Smooth muscle cell (in vitro differentiated cells): ENCODE measurements around the gene IL10. TPM values are rescaled to one million over a fixed set of nuclear protein-coding genes. Genes with fewer than 3 reads are reported as not detected.

Experiments used
- DNase-seq: peaks from one replicate; lab custom pipeline; 2025; ENCODE audit not compliant: unreplicated experiment; lab: John Stamatoyannopoulos, UW
- H2AFZ ChIP-seq: fragments of 200-600 bp; sonication (generic); 2 replicates; pipeline ENCODE4 v1.6.0; 2016; ENCODE audit warnings: antibody characterized with exemption, low read depth, mild to moderate bottlenecking
- H3F3A ChIP-seq: fragments of 200-600 bp; sonication (generic); 2 replicates; pipeline ENCODE4 v1.6.0; 2017; ENCODE audit warnings: antibody characterized with exemption, low read depth
- H3K27ac ChIP-seq: fragments of 200-600 bp; sonication (generic); 2 replicates; pipeline ENCODE4 v1.5.1; 2016; ENCODE audit warnings: low read depth, mild to moderate bottlenecking
- H3K27me3 ChIP-seq: fragments of 200-600 bp; sonication (generic); 2 replicates; pipeline ENCODE4 v1.6.1; 2016; ENCODE audit warnings: low read depth, mild to moderate bottlenecking
- H3K36me3 ChIP-seq: fragments of 200-600 bp; sonication (generic); 2 replicates; pipeline ENCODE4 v1.5.1; 2016; ENCODE audit warnings: low read depth
- H3K4me1 ChIP-seq: fragments of 200-600 bp; sonication (generic); 2 replicates; pipeline ENCODE4 v1.5.1; 2016; ENCODE audit warnings: low read depth
- H3K4me2 ChIP-seq: fragments of 200-600 bp; sonication (generic); 2 replicates; pipeline ENCODE4 v1.6.0; 2016; ENCODE audit warnings: mild to moderate bottlenecking
- H3K4me3 ChIP-seq: fragments of 200-600 bp; sonication (generic); 2 replicates; pipeline ENCODE4 v1.5.1; 2016; ENCODE audit warnings: mild to moderate bottlenecking
- H3K79me2 ChIP-seq: fragments of 200-600 bp; sonication (generic); 2 replicates; pipeline ENCODE4 v1.6.0; 2016; ENCODE audit warnings: low read depth, mild to moderate bottlenecking
- H3K9ac ChIP-seq: fragments of 200-600 bp; sonication (generic); 2 replicates; pipeline ENCODE4 v1.6.0; 2016; ENCODE audit warnings: low read depth
- H3K9me3 ChIP-seq: fragments of 200-600 bp; sonication (generic); replicated peaks from 2 replicates; pipeline ENCODE4 v1.5.1; 2016; ENCODE audit warnings: low read depth
- H4K20me1 ChIP-seq: fragments of 200-600 bp; sonication (generic); 2 replicates; pipeline ENCODE4 v1.6.0; 2016; ENCODE audit warnings: low read depth
- WGBS: methylation state at CpG from one replicate; pipeline ENCODE4 v1.1.7; 2016; ENCODE audit warnings: low lambda C conversion rate; 5-methylcytosine and 5-hydroxymethylcytosine counted together
- polyA plus RNA-seq: library from polyadenylated mRNA; unstranded; fragments of >200 nt; fragmentation: Nextera tagmentation; extraction: Ambion mirVana; gene quantifications from 2 replicates; pipeline ENCODE4 v1.2.1, GENCODE V29; 2016
- total RNA-seq: library from RNA; depleted of rRNA; stranded (reverse); fragments of >200 nt; gene quantifications from 2 replicates; pipeline ENCODE4 v1.2.3, GENCODE V29; 2014
- TF ChIP-seq, protein P1 (sequence below): fragments of 200-600 bp; sonication (generic); IDR thresholded peaks from 2 replicates; pipeline ENCODE4 v1.5.1; 2017; ENCODE audit warnings: borderline replicate concordance, mild to moderate bottlenecking, antibody characterized with exemption; ENCODE audit not compliant: insufficient read depth, poor library complexity, severe bottlenecking

Gene IL10
- total and polyA plus RNA-seq, 2 experiments from 2014 or later = 1.2 to 2.2 TPM

DNA sequence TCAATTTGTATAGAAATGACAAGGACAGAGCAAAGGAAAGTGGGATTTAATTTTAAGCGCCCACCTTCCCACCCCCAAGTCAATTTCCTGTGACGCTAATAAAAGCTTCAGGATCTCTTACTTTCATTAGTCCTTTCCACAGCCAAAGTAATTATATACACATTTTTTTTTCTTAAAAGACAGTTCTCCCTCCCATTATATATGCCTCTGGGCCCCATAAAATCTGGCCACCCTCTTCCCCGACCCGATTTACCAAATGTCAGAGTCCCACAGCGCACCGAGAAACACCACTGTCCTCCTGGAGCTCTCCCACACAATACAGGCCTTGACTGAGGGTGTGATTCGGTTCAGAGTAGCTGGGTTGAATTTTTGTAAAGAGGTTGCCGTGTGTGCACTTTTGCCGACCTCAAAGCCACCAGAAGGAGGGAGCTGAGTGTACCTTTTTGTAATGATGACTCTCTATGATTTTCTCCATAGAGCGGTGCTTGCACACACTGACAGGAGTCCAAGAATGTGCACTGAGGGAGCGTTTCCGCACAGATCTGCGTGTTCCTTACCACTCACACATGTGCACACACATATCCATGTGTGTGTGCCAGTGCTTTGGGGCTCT is 26.2 kb upstream of the IL10 start:
- no peak overlapping the region for H2AFZ ChIP-seq
- WGBS = 78% methylated on average over 13 of the region's 13 CpGs
- H3K9me3 ChIP-seq = no peaks in the 10 kb centered on the region
- no peaks in the 10 kb centered on the region for H3F3A ChIP-seq
- H3K36me3 ChIP-seq = no peaks in the 10 kb centered on the region
- no peak overlapping the region for H3K4me3 ChIP-seq
- no peak overlapping the region for H3K4me2 ChIP-seq
- DNase-seq = no peak
- H3K27me3 ChIP-seq = no peaks in the 10 kb centered on the region
- no peaks in the 10 kb centered on the region for H3K4me1 ChIP-seq
- no peak overlapping the region for H3K9ac ChIP-seq
- H3K79me2 ChIP-seq = no peaks in the 10 kb centered on the region
- no peaks in the 10 kb centered on the region for H4K20me1 ChIP-seq
- no peak overlapping the region for H3K27ac ChIP-seq
- TF ChIP-seq, protein P1, sequence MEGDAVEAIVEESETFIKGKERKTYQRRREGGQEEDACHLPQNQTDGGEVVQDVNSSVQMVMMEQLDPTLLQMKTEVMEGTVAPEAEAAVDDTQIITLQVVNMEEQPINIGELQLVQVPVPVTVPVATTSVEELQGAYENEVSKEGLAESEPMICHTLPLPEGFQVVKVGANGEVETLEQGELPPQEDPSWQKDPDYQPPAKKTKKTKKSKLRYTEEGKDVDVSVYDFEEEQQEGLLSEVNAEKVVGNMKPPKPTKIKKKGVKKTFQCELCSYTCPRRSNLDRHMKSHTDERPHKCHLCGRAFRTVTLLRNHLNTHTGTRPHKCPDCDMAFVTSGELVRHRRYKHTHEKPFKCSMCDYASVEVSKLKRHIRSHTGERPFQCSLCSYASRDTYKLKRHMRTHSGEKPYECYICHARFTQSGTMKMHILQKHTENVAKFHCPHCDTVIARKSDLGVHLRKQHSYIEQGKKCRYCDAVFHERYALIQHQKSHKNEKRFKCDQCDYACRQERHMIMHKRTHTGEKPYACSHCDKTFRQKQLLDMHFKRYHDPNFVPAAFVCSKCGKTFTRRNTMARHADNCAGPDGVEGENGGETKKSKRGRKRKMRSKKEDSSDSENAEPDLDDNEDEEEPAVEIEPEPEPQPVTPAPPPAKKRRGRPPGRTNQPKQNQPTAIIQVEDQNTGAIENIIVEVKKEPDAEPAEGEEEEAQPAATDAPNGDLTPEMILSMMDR = no peak

DNA sequence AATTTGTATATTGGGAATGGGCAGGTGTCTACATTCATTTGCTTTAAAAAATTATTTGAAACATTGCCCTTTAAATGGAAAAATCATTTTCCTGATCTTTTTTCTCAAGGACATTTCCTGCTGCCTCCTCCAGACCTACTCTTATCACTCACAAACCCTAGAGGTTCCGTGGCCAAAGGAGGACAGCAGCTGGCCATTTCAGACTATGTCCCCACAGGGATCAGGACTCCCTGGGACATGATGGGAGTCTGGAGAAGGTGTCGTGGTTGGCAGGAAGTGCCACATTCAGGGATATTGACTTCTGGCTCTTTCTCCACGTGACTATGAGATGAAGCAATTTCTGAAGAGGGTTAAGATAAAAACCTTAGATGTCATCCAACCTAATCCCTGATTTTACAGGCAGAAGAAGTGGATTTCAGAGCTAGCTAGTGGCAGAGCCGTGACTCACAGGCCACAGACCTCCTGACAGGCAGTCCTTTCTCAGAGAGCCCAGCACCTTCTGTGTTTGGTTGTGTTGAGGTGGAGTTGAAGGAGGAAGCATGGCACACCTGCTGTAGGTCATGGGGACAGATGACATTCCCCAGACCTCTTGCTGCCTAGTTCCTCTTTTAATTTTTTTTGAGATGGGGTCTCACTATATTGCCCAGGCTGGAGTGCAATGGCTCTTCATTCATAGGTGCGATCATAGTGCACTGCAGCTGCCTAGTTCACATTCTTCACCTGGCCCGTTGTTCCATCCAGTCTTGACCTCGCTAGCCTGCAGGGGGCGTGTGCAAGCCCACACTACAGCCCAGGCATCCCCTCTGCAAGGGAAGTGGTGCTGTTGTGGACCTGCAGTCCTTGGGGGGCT is 25.5 kb upstream of the IL10 start:
- WGBS = 27% methylated on average over 8 of the region's 8 CpGs
- no peak overlapping the region for H3K4me3 ChIP-seq
- no peaks in the 10 kb centered on the region for H3K27me3 ChIP-seq
- TF ChIP-seq, protein P1 = peak; percentile 25
- H3K27ac ChIP-seq = peak overlapping the region; percentile 41
- DNase-seq = no peak
- no peak overlapping the region for H2AFZ ChIP-seq
- H3K36me3 ChIP-seq = no peaks in the 10 kb centered on the region
- H3K9ac ChIP-seq = no peak overlapping the region
- no peaks in the 10 kb centered on the region for H3K9me3 ChIP-seq
- H3K79me2 ChIP-seq = no peaks in the 10 kb centered on the region
- no peaks in the 10 kb centered on the region for H3K4me1 ChIP-seq
- peak overlapping the region; percentile 46 for H3K4me2 ChIP-seq
- no peaks in the 10 kb centered on the region for H4K20me1 ChIP-seq
- H3F3A ChIP-seq = no peaks in the 10 kb centered on the region

DNA sequence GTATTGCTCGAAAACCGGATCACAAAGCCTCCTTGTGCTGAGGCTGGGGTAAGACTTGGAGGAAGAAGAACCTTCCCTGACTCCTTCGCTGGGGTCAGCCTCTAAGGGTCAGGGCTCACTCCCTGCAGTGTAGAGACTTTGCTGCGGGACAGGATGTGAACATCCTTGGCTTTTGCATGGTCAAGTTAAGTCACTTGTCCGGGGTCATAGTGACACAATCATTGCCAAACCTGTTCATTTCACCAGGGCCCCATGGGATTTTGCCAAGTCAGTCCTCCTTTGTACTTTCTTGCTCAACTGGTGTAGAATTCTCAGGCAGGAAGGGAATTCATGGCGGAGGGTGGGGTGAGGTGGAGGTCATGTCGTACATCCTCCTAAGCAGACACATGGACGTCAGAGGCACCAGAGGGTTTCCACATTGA is 24.7 kb upstream of the IL10 start:
- TF ChIP-seq, protein P1 = no peak
- Histone ChIP-seq H4K20me1 (no peaks in the 10 kb centered on the region), H3K4me2 (no peak overlapping the region), H3K79me2 (no peaks in the 10 kb centered on the region), H3K27me3 (no peaks in the 10 kb centered on the region), H2AFZ (no peak overlapping the region), H3K27ac (no peak overlapping the region), H3K4me1 (peaks cover 3% of the 10 kb centered on the region), H3K9me3 (no peaks in the 10 kb centered on the region), H3K4me3 (no peak overlapping the region), H3F3A (peaks cover 7% of the 10 kb centered on the region), H3K9ac (no peak overlapping the region), H3K36me3 (no peaks in the 10 kb centered on the region)
- DNase-seq = no peak
- WGBS = 96% methylated on average over 8 of the region's 8 CpGs
